IPS DF 4.7 (cell line): ENCODE results near the gene SNPH.
"Not testable (repeated sequence)": the region's sequence is repeated elsewhere in the genome, so short reads cannot be mapped to it uniquely, and the experiment has no call there.

ENCODE experiments used
- DNase-seq: peaks from one replicate; pipeline ENCODE4 v3.0.0-alpha.2; 2013; ENCODE audit warnings: low spot score; ENCODE audit errors: extremely low read depth

SNPH gene

GRCh38 chr20:1266167-1266973, at the start of gene SNPH:
SNPH (plus strand) TSS chr20:1266294; CDS start chr20:1296240, 29,946 bp downstream.
- no peak for DNase-seq

GRCh38 chr20:1216527-1217427, 49.3 kb upstream of the SNPH start:
- DNase-seq: not testable (repeated sequence)

GRCh38 chr20:1222750-1223149, 43.3 kb upstream of the SNPH start:
- not testable (repeated sequence) for DNase-seq

GRCh38 chr20:1224205-1224890, 41.7 kb upstream of the SNPH start:
- no peak for DNase-seq

- DNase-seq: no peak
These were observed 40.8 kb upstream of the SNPH start for GRCh38 chr20:1225263-1225782.

- DNase-seq: no peak
These were observed 40.1 kb upstream of the SNPH start, which contains the start of gene RAD21L1 for GRCh38 chr20:1225783-1226654. RAD21L1 (plus strand) TSS chr20:1226044; CDS start chr20:1228454, 2,410 bp downstream.

GRCh38 chr20:1229541-1229940, 36.6 kb upstream of the SNPH start:
- no peak for DNase-seq

- no peak for DNase-seq
These were observed 33.6 kb upstream of the SNPH start for GRCh38 chr20:1232286-1233111.

GRCh38 chr20:1240549-1240948, 25.5 kb upstream of the SNPH start:
- no peak for DNase-seq

- no peak for DNase-seq
These were observed 24.6 kb upstream of the SNPH start for GRCh38 chr20:1241456-1241855.

GRCh38 chr20:1242099-1242498, 24.0 kb upstream of the SNPH start:
- DNase-seq: no peak

GRCh38 chr20:1242530-1242929, 23.6 kb upstream of the SNPH start:
- no peak for DNase-seq

- no peak for DNase-seq
These were observed 20.5 kb upstream of the SNPH start for GRCh38 chr20:1245578-1245977.

- DNase-seq: no peak
These were observed 18.4 kb upstream of the SNPH start for GRCh38 chr20:1247689-1248088.

- not testable (repeated sequence) for DNase-seq
These were observed 15.8 kb upstream of the SNPH start for GRCh38 chr20:1250282-1250681.

- DNase-seq: no peak
These were observed 13.7 kb upstream of the SNPH start for GRCh38 chr20:1252416-1252815.

- no peak for DNase-seq
These were observed 11.8 kb upstream of the SNPH start for GRCh38 chr20:1254254-1254653.

- DNase-seq: no peak
These were observed 10.4 kb upstream of the SNPH start for GRCh38 chr20:1255675-1256074.

- DNase-seq: no peak
These were observed 2.2 kb upstream of the SNPH start for GRCh38 chr20:1263853-1264252.

- no peak for DNase-seq
These were observed 1.4 kb upstream of the SNPH start for GRCh38 chr20:1264727-1265126.
